Neural cell (in vitro differentiated cells): ENCODE results near the gene GRN. TPM values are rescaled to one million over a fixed set of nuclear protein-coding genes. Genes with fewer than 3 reads are reported as not detected.

Experiments
- H2AFZ ChIP-seq: fragments of 200-600, 300-800 bp; sonication (generic), shearing (Covaris generic); 2 replicates; pipeline ENCODE4 v1.6.0; 2014; ENCODE audit warnings: low read depth, mild to moderate bottlenecking, antibody characterized with exemption, low read length, moderate library complexity
- H3F3A ChIP-seq: fragments of 200-600 bp; shearing (Covaris generic); 2 replicates; pipeline ENCODE4 v1.6.1; 2016; ENCODE audit warnings: mild to moderate bottlenecking, moderate library complexity, mixed read lengths, antibody characterized with exemption, low read length; ENCODE audit not compliant: insufficient read depth, poor library complexity, severe bottlenecking
- H3K27ac ChIP-seq: fragments of 200-600, 300-800 bp; sonication (generic), shearing (Covaris generic); 2 replicates; pipeline ENCODE4 v1.5.1; 2014; ENCODE audit warnings: mild to moderate bottlenecking, low read length, moderate library complexity
- H3K27me3 ChIP-seq: fragments of 300-800, 200-600 bp; sonication (generic), shearing (Covaris generic); 2 replicates; pipeline ENCODE4 v1.6.0; 2014; ENCODE audit warnings: mild to moderate bottlenecking, low read depth, low read length, moderate library complexity; ENCODE audit not compliant: insufficient read depth
- H3K36me3 ChIP-seq: fragments of 300-800, 200-600 bp; sonication (generic), shearing (Covaris generic); 2 replicates; pipeline ENCODE4 v1.5.1; 2014; ENCODE audit warnings: mild to moderate bottlenecking, antibody characterized with exemption, low read length, moderate library complexity; ENCODE audit not compliant: insufficient read depth
- H3K4me2 ChIP-seq: fragments of 300-800, 200-600 bp; sonication (generic), shearing (Covaris generic); 2 replicates; pipeline ENCODE4 v1.6.0; 2014; ENCODE audit warnings: mild to moderate bottlenecking, low read length
- H3K4me3 ChIP-seq: fragments of 300-800, 200-600 bp; sonication (generic), shearing (Covaris generic); 2 replicates; pipeline ENCODE4 v1.5.1; 2014; ENCODE audit warnings: mild to moderate bottlenecking, low read length, moderate library complexity
- H3K79me2 ChIP-seq: fragments of 200-600 bp; shearing (Covaris generic); replicated peaks from 2 replicates; pipeline ENCODE4 v1.6.0; 2014; ENCODE audit warnings: mild to moderate bottlenecking, low read length, moderate library complexity; ENCODE audit not compliant: insufficient read depth
- H3K9ac ChIP-seq: fragments of 300-800, 200-600 bp; sonication (generic), shearing (Covaris generic); 2 replicates; pipeline ENCODE4 v1.6.1; 2016; ENCODE audit warnings: mild to moderate bottlenecking, low read length, mixed read lengths
- H3K9me2 ChIP-seq: fragments of 200-600 bp; shearing (Covaris generic); 2 replicates; pipeline ENCODE4 v1.6.1; 2016; ENCODE audit warnings: mild to moderate bottlenecking, low read length, mixed read lengths; ENCODE audit not compliant: insufficient read depth
- H3K9me3 ChIP-seq: fragments of 200-600, 300-800 bp; sonication (generic), shearing (Covaris generic); 2 replicates; pipeline ENCODE4 v1.6.1; 2016; ENCODE audit warnings: mild to moderate bottlenecking, mixed run types, low read length, moderate library complexity, mixed read lengths
- H4K20me1 ChIP-seq: fragments of 200-600 bp; shearing (Covaris generic); 2 replicates; pipeline ENCODE4 v1.6.1; 2016; ENCODE audit warnings: mild to moderate bottlenecking, mixed run types; ENCODE audit not compliant: insufficient read depth
- EP300 ChIP-seq: fragments of 450-650 bp; conservative IDR thresholded peaks from 2 replicates; pipeline ENCODE4 v1.6.1; 2014; ENCODE audit warnings: antibody characterized with exemption, mild to moderate bottlenecking, moderate library complexity; ENCODE audit not compliant: poor library complexity, severe bottlenecking
- EZH2 ChIP-seq: fragments of 200-600, 300-800 bp; shearing (Covaris generic), sonication (generic); IDR thresholded peaks from 2 replicates; pipeline ENCODE4 v1.6.1; 2014; ENCODE audit warnings: antibody characterized with exemption, low read length, borderline replicate concordance, mild to moderate bottlenecking; ENCODE audit not compliant: insufficient read depth, poor library complexity, severe bottlenecking
- MXI1 ChIP-seq: fragments of 450-650 bp; conservative IDR thresholded peaks from 2 replicates; pipeline ENCODE4 v1.6.1; 2014; ENCODE audit warnings: antibody characterized with exemption, mild to moderate bottlenecking; ENCODE audit not compliant: poor library complexity, severe bottlenecking
- POLR2AphosphoS5 ChIP-seq: IDR thresholded peaks from 2 replicates; pipeline ENCODE4 v1.6.1; 2012
- RAD21 ChIP-seq: fragments of 450-650 bp; conservative IDR thresholded peaks from 2 replicates; pipeline ENCODE4 v1.6.1; 2014; ENCODE audit warnings: antibody characterized with exemption, mild to moderate bottlenecking, moderate library complexity
- SMC3 ChIP-seq: fragments of 450-650 bp; conservative IDR thresholded peaks from 2 replicates; pipeline ENCODE4 v1.6.1; 2014; ENCODE audit warnings: antibody characterized with exemption, mild to moderate bottlenecking, moderate library complexity; ENCODE audit not compliant: poor library complexity
- TAF1 ChIP-seq: IDR thresholded peaks from 2 replicates; pipeline ENCODE4 v1.6.1; 2012; ENCODE audit warnings: low read depth
- polyA plus RNA-seq: library from polyadenylated mRNA; depleted of rRNA; stranded (reverse); fragments of >200 nt; gene quantifications from 2 replicates; pipeline ENCODE4 v1.2.3, GENCODE V29; 2014
- TF ChIP-seq, protein P1 (sequence below): IDR thresholded peaks from 2 replicates; pipeline ENCODE4 v1.6.1; 2012; ENCODE audit warnings: borderline replicate concordance
- TF ChIP-seq, protein P2 (sequence below): fragments of 450-650 bp; IDR thresholded peaks from 2 replicates; pipeline ENCODE4 v1.5.1; 2014; ENCODE audit warnings: antibody characterized with exemption, mild to moderate bottlenecking, moderate library complexity; ENCODE audit not compliant: poor library complexity, severe bottlenecking

Gene GRN
- polyA plus RNA-seq, 1 donor from 2014 or later = 21.8 TPM

DNA sequence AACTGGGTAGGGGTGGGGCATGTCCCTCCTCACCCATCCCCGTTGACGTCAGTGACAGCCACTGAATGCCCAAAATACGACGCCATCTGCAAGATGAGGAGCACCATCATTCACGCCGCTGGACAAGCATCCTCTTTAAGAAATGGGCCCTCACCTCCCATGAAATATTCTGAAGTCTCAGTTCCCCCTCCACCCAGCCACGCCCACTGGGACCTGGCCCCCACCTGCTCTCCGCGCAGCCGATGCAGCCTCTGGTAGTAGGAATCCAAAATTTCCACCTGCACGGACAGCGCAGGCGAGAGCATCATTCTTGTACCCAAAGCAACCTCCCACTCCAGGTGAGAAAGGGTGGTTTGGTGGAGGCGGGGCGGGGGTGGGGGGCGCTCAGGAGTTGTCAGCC is 38.8 kb downstream of the GRN start:
- no peak overlapping the region for H3K4me2 ChIP-seq
- no peak for TF ChIP-seq POLR2AphosphoS5
- TF ChIP-seq EP300 = no peak
- TF ChIP-seq RAD21 = no peak
- TF ChIP-seq, protein P1, sequence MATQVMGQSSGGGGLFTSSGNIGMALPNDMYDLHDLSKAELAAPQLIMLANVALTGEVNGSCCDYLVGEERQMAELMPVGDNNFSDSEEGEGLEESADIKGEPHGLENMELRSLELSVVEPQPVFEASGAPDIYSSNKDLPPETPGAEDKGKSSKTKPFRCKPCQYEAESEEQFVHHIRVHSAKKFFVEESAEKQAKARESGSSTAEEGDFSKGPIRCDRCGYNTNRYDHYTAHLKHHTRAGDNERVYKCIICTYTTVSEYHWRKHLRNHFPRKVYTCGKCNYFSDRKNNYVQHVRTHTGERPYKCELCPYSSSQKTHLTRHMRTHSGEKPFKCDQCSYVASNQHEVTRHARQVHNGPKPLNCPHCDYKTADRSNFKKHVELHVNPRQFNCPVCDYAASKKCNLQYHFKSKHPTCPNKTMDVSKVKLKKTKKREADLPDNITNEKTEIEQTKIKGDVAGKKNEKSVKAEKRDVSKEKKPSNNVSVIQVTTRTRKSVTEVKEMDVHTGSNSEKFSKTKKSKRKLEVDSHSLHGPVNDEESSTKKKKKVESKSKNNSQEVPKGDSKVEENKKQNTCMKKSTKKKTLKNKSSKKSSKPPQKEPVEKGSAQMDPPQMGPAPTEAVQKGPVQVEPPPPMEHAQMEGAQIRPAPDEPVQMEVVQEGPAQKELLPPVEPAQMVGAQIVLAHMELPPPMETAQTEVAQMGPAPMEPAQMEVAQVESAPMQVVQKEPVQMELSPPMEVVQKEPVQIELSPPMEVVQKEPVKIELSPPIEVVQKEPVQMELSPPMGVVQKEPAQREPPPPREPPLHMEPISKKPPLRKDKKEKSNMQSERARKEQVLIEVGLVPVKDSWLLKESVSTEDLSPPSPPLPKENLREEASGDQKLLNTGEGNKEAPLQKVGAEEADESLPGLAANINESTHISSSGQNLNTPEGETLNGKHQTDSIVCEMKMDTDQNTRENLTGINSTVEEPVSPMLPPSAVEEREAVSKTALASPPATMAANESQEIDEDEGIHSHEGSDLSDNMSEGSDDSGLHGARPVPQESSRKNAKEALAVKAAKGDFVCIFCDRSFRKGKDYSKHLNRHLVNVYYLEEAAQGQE = no peak
- TF ChIP-seq, protein P2, sequence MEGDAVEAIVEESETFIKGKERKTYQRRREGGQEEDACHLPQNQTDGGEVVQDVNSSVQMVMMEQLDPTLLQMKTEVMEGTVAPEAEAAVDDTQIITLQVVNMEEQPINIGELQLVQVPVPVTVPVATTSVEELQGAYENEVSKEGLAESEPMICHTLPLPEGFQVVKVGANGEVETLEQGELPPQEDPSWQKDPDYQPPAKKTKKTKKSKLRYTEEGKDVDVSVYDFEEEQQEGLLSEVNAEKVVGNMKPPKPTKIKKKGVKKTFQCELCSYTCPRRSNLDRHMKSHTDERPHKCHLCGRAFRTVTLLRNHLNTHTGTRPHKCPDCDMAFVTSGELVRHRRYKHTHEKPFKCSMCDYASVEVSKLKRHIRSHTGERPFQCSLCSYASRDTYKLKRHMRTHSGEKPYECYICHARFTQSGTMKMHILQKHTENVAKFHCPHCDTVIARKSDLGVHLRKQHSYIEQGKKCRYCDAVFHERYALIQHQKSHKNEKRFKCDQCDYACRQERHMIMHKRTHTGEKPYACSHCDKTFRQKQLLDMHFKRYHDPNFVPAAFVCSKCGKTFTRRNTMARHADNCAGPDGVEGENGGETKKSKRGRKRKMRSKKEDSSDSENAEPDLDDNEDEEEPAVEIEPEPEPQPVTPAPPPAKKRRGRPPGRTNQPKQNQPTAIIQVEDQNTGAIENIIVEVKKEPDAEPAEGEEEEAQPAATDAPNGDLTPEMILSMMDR = no peak
- no peak for TF ChIP-seq SMC3
- TF ChIP-seq EZH2 = no peak
- TF ChIP-seq MXI1 = no peak
- no peak for TF ChIP-seq TAF1
- H3K4me3 ChIP-seq = no peak overlapping the region

DNA sequence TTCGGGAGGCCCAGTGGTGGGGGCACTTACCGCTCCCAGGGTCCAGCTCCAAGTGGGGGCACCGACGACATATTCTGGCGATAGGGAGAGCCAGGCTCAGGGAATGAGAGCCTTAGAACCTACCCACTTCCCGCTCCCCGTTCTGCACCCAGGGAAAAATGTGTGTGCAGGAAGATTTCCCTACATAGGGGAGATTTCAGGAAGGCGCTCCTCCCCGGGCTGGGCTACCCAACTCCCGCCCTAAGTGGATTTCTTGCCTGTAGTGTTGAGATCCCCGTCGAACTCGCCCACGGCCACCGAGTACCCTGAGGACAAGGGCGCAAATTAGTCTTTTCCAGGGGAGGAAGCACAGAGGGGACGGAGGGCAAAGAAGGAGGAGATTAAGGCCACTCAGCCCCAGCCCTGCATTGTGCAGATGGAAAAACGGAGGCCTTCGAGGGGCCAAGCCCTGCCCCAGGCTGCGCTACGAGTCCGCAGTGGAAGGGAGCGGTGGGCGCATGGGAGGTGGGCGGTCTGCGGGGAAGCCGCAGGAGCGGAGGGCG is 39.2 kb downstream of the GRN start:
- no peak overlapping the region for H2AFZ ChIP-seq
- H3K79me2 ChIP-seq = no peaks in the 10 kb centered on the region
- TF ChIP-seq, protein P2 = no peak
- TF ChIP-seq SMC3 (no peak), TAF1 (no peak), RAD21 (no peak), MXI1 (no peak), POLR2AphosphoS5 (no peak), EZH2 (no peak)
- H3K9me3 ChIP-seq = no peaks in the 10 kb centered on the region
- no peaks in the 10 kb centered on the region for H3K9me2 ChIP-seq
- H3K36me3 ChIP-seq = no peaks in the 10 kb centered on the region
- peaks cover 15% of the 10 kb centered on the region for H3K27me3 ChIP-seq
- no peak overlapping the region for H3K9ac ChIP-seq
- H3F3A ChIP-seq = no peaks in the 10 kb centered on the region
- H3K4me2 ChIP-seq = no peak overlapping the region
- no peaks in the 10 kb centered on the region for H4K20me1 ChIP-seq
- no peak overlapping the region for H3K4me3 ChIP-seq
- H3K27ac ChIP-seq = no peak overlapping the region

More for the DNA sequence above, 38.8 kb downstream of the GRN start:
- Histone ChIP-seq H3K79me2 (no peaks in the 10 kb centered on the region), H3K36me3 (no peaks in the 10 kb centered on the region), H3K9me2 (no peaks in the 10 kb centered on the region), H3K9me3 (no peaks in the 10 kb centered on the region), H3K27me3 (peaks cover 15% of the 10 kb centered on the region), H2AFZ (no peak overlapping the region), H4K20me1 (no peaks in the 10 kb centered on the region), H3K27ac (no peak overlapping the region), H3F3A (no peaks in the 10 kb centered on the region), H3K9ac (no peak overlapping the region)
